Measurements from ENCODE around the gene DNMT3B. TPM values are rescaled to one million over a fixed set of nuclear protein-coding genes. Genes with fewer than 3 reads are reported as not detected.

Gene DNMT3B
- polyA plus RNA-seq, 3 donors, result 0.39 to 0.44 TPM; not detected in 1

DNA sequence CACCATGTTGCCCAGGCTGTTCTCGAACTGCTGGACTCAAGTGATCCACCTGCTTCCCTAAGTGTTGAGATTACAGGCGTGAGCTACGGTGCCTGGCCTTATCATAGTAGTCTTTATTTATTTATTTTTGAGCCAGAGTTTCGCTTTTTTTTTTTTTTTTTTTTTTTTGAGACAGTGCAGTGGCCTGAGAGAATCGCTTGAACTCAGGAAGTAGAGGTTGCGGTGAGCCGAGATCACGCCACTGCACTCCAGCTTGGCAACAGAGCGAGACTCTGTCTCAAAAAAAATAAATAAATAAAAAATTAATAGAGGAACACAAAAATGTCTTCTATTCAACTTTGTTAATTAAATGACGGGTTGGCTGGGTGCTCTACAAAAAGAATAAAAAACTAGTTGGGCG, 70.5 kb downstream of the DNMT3B start:
- H3K27ac Mint-ChIP-seq, result peak overlapping the region in 3 of 7 donors; percentile 33 to 70 (median 53)
- H3K4me3 ChIP-seq (replicated peaks in 1 of 3; ENCODE audit: low read depth in 2 of 3, low read length in 3 of 3), result no peak overlapping the region
- intact Hi-C loops (cut with micrococcal nuclease), result no loop called here
- H3K27me3 ChIP-seq (ENCODE audit: control insufficient read depth in 2 of 2, insufficient read depth in 2 of 2, low read length in 2 of 2), result no peaks in the 10 kb centered on the region
- peaks cover 19 to 23% of the 10 kb centered on the region in 2 donors for H3K4me1 ChIP-seq (ENCODE audit: control insufficient read depth in 1 of 2, insufficient read depth in 2 of 2, low read length in 2 of 2)
- TF ChIP-seq, protein P1, sequence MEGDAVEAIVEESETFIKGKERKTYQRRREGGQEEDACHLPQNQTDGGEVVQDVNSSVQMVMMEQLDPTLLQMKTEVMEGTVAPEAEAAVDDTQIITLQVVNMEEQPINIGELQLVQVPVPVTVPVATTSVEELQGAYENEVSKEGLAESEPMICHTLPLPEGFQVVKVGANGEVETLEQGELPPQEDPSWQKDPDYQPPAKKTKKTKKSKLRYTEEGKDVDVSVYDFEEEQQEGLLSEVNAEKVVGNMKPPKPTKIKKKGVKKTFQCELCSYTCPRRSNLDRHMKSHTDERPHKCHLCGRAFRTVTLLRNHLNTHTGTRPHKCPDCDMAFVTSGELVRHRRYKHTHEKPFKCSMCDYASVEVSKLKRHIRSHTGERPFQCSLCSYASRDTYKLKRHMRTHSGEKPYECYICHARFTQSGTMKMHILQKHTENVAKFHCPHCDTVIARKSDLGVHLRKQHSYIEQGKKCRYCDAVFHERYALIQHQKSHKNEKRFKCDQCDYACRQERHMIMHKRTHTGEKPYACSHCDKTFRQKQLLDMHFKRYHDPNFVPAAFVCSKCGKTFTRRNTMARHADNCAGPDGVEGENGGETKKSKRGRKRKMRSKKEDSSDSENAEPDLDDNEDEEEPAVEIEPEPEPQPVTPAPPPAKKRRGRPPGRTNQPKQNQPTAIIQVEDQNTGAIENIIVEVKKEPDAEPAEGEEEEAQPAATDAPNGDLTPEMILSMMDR (IDR thresholded peaks at IDR 0.05), result no peak
- no peak overlapping the region for H2AFZ ChIP-seq (ENCODE audit: insufficient read depth, low read depth, low read length, poor library complexity, severe bottlenecking)
- H3K9me3 Mint-ChIP-seq, result peaks cover 0 to 3% (median 0%) of the 10 kb centered on the region in 7 donors
- peaks cover 71% of the 10 kb centered on the region for H4K20me1 ChIP-seq (ENCODE audit: insufficient read depth, low read length)
- peak overlapping the region in 1 of 2 donors; percentile 17 for H3K27ac ChIP-seq (ENCODE audit: low read depth in 1 of 2, low read length in 2 of 2)
- peaks cover 45 to 83% of the 10 kb centered on the region in 2 donors for H3K36me3 Mint-ChIP-seq
- no peaks in the 10 kb centered on the region for H3K9me3 ChIP-seq (replicated peaks in 1 of 2; ENCODE audit: control insufficient read depth in 1 of 2, insufficient read depth in 1 of 2, low read length in 2 of 2)
- H3K36me3 ChIP-seq (replicated peaks in 1 of 2; ENCODE audit: control insufficient read depth in 1 of 2, insufficient read depth in 2 of 2, low read length in 2 of 2), result peaks cover 53 to 83% of the 10 kb centered on the region in 2 donors
- peaks cover 0 to 1% (median 0%) of the 10 kb centered on the region in 3 donors for H3K27me3 Mint-ChIP-seq (ENCODE audit: low read depth in 3 of 3)
- DNase-seq, result no peak
- no peak overlapping the region for H3K4me2 ChIP-seq (replicated peaks; ENCODE audit: extremely low read depth, low read length, poor library complexity, severe bottlenecking)
- peaks cover 96% of the 10 kb centered on the region for H3K79me2 ChIP-seq (ENCODE audit: insufficient read depth, low read length)
- WGBS (ENCODE audit: insufficient coverage), result 93% methylated on average over 3 of the region's 11 CpGs
- H3K4me3 Mint-ChIP-seq, result no peak overlapping the region
- H3K9ac ChIP-seq (ENCODE audit: insufficient read depth, low read length, poor library complexity, severe bottlenecking), result no peak overlapping the region
- H3K4me1 Mint-ChIP-seq, result peaks cover 29% of the 10 kb centered on the region

DNA sequence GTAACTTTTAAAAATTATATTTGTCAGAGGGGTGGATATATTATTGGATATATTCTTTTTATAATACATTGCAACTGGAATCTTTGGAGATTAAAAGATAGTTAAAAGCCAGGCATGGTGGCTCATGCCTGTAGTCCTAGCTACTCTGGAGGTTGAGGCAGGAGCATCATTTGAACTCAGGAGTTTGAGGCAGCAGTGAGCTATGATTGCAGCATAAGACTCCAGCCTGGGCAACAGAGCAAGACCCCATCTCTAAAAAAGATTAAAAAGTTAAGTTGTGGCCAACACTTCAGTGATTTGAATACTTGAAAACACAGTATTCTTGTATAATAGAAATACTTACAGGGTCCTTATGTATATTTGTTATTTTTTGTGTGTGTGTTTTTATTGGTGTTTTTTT, 72.8 kb downstream of the DNMT3B start:
- no peak overlapping the region for H3K4me3 ChIP-seq (replicated peaks in 1 of 3; ENCODE audit: low read depth in 2 of 3, low read length in 3 of 3)

More for the DNA sequence above, 72.8 kb downstream of the DNMT3B start:
- TF ChIP-seq, protein P1 (IDR thresholded peaks at IDR 0.05), result no peak
- DNase-seq, result no peak
- Histone ChIP-seq H3K79me2 (ENCODE audit: insufficient read depth, low read length) (peaks cover 86% of the 10 kb centered on the region), H3K4me2 (replicated peaks; ENCODE audit: extremely low read depth, low read length, poor library complexity, severe bottlenecking) (no peak overlapping the region), H3K4me1 (ENCODE audit: control insufficient read depth in 1 of 2, insufficient read depth in 2 of 2, low read length in 2 of 2) (peaks cover 9 to 11% of the 10 kb centered on the region in 2 donors), H3K27ac (ENCODE audit: low read depth in 1 of 2, low read length in 2 of 2) (no peak overlapping the region), H4K20me1 (ENCODE audit: insufficient read depth, low read length) (peaks cover 85% of the 10 kb centered on the region), H3K27me3 (ENCODE audit: control insufficient read depth in 2 of 2, insufficient read depth in 2 of 2, low read length in 2 of 2) (no peaks in the 10 kb centered on the region), H3K9ac (ENCODE audit: insufficient read depth, low read length, poor library complexity, severe bottlenecking) (no peak overlapping the region), H2AFZ (ENCODE audit: insufficient read depth, low read depth, low read length, poor library complexity, severe bottlenecking) (no peak overlapping the region), H3K36me3 (replicated peaks in 1 of 2; ENCODE audit: control insufficient read depth in 1 of 2, insufficient read depth in 2 of 2, low read length in 2 of 2) (peaks cover 61 to 86% of the 10 kb centered on the region in 2 donors), H3K9me3 (replicated peaks in 1 of 2; ENCODE audit: control insufficient read depth in 1 of 2, insufficient read depth in 1 of 2, low read length in 2 of 2) (no peaks in the 10 kb centered on the region)
- no peak overlapping the region for H3K27ac Mint-ChIP-seq
- H3K4me3 Mint-ChIP-seq, result no peak overlapping the region
- H3K36me3 Mint-ChIP-seq, result peaks cover 50 to 87% of the 10 kb centered on the region in 2 donors
- peaks cover 0 to 1% (median 0%) of the 10 kb centered on the region in 3 donors for H3K27me3 Mint-ChIP-seq (ENCODE audit: low read depth in 3 of 3)
- intact Hi-C loops (cut with micrococcal nuclease), result no loop called here
- H3K4me1 Mint-ChIP-seq, result peaks cover 9% of the 10 kb centered on the region
- H3K9me3 Mint-ChIP-seq, result peaks cover 0 to 5% (median 0%) of the 10 kb centered on the region in 7 donors
